ENCODE data around the gene ZG16.
"Not testable (repeated sequence)": the region's sequence is repeated elsewhere in the genome, so short reads cannot be mapped to it uniquely, and the experiment has no call there.

Gene ZG16

GRCh38 chr16:29787155-29787554 is 9.1 kb downstream of the ZG16 start:
- DNase-seq (ENCODE audit: low read depth) = not testable (repeated sequence)

GRCh38 chr16:29789775-29790182 is 11.7 kb downstream of the ZG16 start:
- no peak for DNase-seq (ENCODE audit: low read depth)

- DNase-seq (ENCODE audit: low read depth) = peak; percentile 99
These were observed 12.3 kb downstream of the ZG16 start, which contains the start of gene KIF22 for GRCh38 chr16:29790183-29790948. TSS of gene KIF22 (plus strand) at chr16:29790751. CDS start at chr16:29790760, 9 bp downstream.

DNA sequence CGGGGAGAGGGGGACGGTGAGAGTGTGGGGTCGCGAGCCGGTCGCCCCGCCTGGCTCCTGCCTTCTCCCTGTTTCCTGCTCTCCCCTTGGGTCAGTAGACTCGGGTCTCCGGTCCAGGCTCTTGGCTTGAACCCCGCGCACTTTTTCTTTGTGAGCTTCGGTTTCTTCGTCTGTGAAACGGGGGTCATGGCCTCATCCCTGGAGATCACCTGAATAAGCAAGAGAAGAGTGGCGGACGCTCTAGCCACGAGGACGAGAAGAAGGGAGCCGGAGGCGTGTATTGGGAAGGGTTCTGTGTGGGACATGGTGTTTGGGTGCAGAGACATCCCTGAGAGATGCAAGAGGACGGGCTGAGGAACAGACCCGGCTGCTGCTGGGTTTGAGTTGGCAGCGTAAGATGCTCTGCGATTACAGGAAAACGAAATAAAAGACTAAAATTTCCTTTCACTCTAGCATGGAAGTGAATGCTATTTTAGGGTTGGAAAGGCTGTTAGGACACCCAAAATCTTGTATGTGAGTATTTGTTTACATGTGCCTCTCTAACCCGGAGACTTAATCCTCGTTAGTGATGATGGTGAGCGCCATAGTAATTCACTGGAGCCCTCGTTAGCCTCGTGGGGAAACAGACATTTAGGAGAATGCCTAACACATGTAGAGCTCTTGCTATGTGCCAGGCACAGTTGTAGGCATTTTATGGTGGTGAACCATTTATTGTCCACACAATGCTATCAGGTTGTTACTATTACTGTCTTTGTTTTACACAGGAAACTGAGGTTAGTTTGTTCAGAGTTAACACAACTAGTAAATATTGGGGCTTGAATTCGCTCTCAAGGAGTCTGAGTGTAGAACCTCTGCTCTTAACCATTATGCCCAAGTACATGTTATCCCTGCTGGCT is 13.1 kb downstream of the ZG16 start:
- no peak for DNase-seq (ENCODE audit: low read depth)

- DNase-seq (ENCODE audit: low read depth) = no peak
These were observed 14.1 kb downstream of the ZG16 start for GRCh38 chr16:29791845-29792807.

DNA sequence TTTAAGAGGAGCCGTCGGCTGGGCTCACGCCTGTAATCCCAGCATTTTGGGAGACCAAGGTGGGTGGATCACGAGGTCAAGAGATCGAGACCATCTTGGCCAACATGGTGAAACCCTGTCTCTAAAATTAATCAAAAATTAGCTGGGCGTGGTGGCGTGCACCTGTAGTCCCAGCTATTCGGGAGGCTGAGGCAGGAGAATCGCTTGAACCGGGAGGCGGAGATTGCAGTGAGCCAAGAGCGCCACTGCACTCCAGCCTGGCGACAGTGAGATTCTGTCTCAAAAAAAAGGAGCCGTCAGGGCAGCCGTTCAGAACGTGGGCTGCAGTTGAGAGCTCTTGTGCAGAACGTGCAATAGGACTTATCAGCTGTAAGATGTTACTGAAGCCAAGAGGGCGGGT is 15.1 kb downstream of the ZG16 start:
- DNase-seq (ENCODE audit: low read depth) = not testable (repeated sequence)

DNA sequence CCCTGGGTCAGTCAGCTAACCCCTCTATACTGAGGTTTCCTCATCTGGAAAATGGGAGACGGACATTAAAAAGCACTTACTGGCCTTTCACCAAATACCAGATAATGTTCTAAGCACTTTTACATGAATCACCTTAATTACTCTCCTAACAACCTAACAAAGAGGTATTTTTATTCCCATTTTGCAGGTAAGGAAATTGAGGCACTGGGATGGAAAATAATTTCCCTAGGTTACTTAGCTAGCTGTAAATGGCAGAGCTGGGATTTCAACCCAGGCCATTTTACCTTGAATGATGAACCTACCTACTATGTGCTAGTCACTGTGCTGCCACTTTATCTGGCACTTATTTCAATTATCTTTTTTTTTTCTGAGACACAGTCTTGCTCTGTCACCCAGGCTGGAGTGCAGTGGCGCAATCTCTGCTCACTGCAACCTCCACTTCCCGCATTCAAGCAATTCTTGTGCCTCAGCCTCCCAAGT is 16.2 kb downstream of the ZG16 start:
- no peak for DNase-seq (ENCODE audit: low read depth)

DNA sequence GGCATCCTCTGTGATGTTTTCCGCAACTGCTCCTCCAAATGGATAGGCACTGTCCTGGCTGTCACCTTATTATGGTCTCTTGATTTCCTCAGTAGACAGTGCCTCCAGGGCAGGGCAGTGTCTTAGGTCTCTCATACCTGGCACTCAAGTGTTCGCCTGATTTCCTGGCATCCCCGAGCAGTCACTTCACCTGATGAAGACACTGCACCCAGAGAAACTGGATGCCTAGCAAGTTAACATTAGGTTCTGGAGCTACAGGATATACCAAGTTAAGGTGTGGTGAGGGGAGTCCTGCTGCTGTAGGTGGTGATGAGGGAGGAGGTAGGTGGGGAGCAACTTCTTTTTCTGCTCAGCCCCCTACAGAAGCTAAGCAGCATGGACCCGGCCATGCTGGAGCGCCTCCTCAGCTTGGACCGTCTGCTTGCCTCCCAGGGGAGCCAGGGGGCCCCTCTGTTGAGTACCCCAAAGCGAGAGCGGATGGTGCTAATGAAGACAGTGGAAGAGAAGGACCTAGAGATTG is 24.4 kb downstream of the ZG16 start:
- no peak for DNase-seq (ENCODE audit: low read depth)

GRCh38 chr16:29804020-29804419 is 26.0 kb downstream of the ZG16 start:
- no peak for DNase-seq (ENCODE audit: low read depth)

- DNase-seq (ENCODE audit: low read depth) = no peak
These were observed 26.6 kb downstream of the ZG16 start for GRCh38 chr16:29804455-29805231.

DNA sequence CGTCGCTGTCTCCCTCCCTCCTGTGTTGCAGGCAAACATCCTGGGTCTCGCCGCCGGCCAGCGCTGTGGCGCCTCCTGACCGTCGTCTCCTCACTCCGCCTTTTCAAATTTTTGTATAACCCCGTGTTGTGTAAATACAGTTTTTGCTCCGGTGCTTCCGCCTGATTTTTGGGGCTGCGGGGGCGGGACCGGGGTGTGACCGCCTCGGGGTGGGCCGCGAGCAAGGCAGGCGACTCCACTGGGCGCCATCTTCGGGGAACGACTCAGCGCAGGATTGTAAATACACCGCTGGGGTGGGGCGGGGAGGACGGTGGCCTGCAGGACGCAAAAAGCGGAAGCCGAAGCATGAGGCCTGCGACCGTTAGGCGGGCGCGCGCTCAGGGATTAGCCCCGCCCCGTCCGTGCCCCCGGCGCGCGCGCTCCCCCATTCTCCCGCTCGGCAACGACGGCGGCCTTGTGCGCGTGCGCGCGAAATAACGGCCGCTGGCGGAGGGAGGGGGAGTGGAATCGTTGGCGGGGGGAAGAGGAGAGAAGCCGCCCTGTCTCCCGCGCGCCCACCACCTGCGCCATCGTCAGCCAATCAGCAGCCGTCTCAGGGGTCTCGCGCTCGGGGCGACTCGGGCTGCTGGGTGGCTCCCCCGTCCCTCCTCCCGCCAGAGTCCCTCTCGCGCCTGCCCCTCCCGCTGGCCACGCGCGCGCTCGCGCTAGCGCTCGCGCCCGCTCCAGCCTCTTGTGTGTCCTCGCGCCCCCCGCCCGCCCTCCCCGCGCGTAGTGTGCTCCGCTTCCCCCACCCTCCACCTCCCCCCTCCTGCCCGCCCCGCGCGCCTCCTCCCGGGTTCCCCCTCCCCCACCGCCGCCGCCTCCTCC is 27.4 kb downstream of the ZG16 start:
- DNase-seq (ENCODE audit: low read depth) = peak; percentile 98

- DNase-seq (ENCODE audit: low read depth) = peak; percentile 58
These were observed 28.1 kb downstream of the ZG16 start, which contains the start of gene MAZ for GRCh38 chr16:29806099-29806579. TSS of gene MAZ (plus strand) at chr16:29806529. CDS start at chr16:29806702, 173 bp downstream.

GRCh38 chr16:29806641-29807425 is 28.8 kb downstream of the ZG16 start:
- DNase-seq (ENCODE audit: low read depth) = no peak

- peak; percentile 75 for DNase-seq (ENCODE audit: low read depth)
These were observed 29.6 kb downstream of the ZG16 start for GRCh38 chr16:29807426-29808218.

DNA sequence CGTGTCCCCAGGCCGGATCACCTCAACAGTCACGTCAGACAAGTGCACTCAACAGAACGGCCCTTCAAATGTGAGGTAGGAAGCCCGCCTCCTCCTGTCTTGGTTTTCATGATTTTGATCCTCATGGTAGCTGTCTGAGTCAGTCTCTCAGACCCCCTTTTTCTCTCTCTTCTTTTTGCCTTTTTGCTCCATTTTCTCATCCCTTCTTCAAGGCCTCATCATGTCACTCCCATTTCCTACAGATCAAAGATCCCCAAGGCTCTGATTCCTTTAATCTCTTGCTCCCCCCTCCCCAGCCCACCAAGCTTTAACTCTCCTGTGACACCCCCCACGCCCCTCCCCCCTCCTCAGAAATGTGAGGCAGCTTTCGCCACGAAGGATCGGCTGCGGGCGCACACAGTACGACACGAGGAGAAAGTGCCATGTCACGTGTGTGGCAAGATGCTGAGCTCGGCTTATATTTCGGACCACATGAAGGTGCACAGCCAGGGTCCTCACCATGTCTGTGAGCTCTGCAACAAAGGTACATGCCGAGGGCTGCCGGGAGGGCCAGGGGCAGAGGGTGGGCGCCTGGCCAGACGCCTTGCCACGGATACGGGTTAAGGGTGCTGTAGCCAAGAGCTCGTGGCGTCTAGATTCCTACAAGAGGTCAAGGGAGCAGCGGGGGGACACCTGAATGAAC is 30.3 kb downstream of the ZG16 start:
- DNase-seq (ENCODE audit: low read depth) = no peak

GRCh38 chr16:29809031-29809747 is 31.1 kb downstream of the ZG16 start:
- no peak for DNase-seq (ENCODE audit: low read depth)

All from activated gamma-delta T cell treated with anti-CD3 and anti-CD28 coated beads, Interleukin-2, amount 50 U/mL, for 16 hours (primary cell).